H1 (cell line): ENCODE data around the gene LGALS3. TPM values are rescaled to one million over a fixed set of nuclear protein-coding genes. Genes with fewer than 3 reads are reported as not detected.

Experiments used
- CTCF ChIA-PET: fragments of 300-600 bp; sonication (Branson Sonifier 250); formaldehyde crosslinking; loops from one replicate; lab custom pipeline; 2021; ENCODE audit not compliant: partially characterized antibody; lab: Charles Lee
- POLR2A ChIA-PET: fragments of 300-600 bp; sonication (Branson Sonifier 250); formaldehyde crosslinking; loops from one replicate; lab custom pipeline; 2021; ENCODE audit warnings: inconsistent platforms; ENCODE audit not compliant: partially characterized antibody; lab: Charles Lee
- DNase-seq, 2 experiments: peaks; one replicate each; pipeline versions ENCODE4 v3.0.0 to v3.0.0-alpha.2; 2010 to 2022; ENCODE audit warnings: low spot score in 2 of 2, low read depth in 1 of 2, mixed read lengths in 1 of 2
- FAIRE-seq: peaks from 2 replicates; lab custom pipeline; 2011; peaks lifted over from hg19 to GRCh38; lab: Jason Lieb, UNC
- H2AFZ ChIP-seq: 2 replicates; pipeline ENCODE4 v1.8.1; 2012; ENCODE audit warnings: low read length, inconsistent platforms
- H2AK5ac ChIP-seq: 2 replicates; pipeline ENCODE4 v1.6.1; 2013; ENCODE audit warnings: low read depth, low read length
- H2BK120ac ChIP-seq: replicated peaks from 2 replicates; pipeline ENCODE3; 2013; ENCODE audit warnings: low read depth, low read length, inconsistent platforms
- H2BK12ac ChIP-seq: 2 replicates; pipeline ENCODE4 v1.6.1; 2013; ENCODE audit warnings: low read depth, low read length
- H2BK15ac ChIP-seq: 2 replicates; pipeline ENCODE4 v1.6.1; 2013; ENCODE audit warnings: low read length
- H2BK20ac ChIP-seq: 2 replicates; pipeline ENCODE4 v1.6.1; 2013; ENCODE audit warnings: low read length
- H2BK5ac ChIP-seq: 2 replicates; pipeline ENCODE4 v1.6.1; 2013; ENCODE audit warnings: low read depth, low read length
- H3K14ac ChIP-seq: 2 replicates; pipeline ENCODE4 v1.6.1; 2013; ENCODE audit warnings: inconsistent platforms; ENCODE audit not compliant: insufficient read length
- H3K18ac ChIP-seq: 2 replicates; pipeline ENCODE4 v1.6.1; 2013; ENCODE audit warnings: low read length; ENCODE audit errors: extremely low read depth
- H3K23ac ChIP-seq: 2 replicates; pipeline ENCODE4 v1.6.1; 2013; ENCODE audit warnings: inconsistent platforms; ENCODE audit not compliant: insufficient read length
- H3K23me2 ChIP-seq: 2 replicates; pipeline ENCODE4 v1.6.1; 2013; ENCODE audit warnings: low read depth, low read length
- H3K27ac ChIP-seq: 2 replicates; pipeline ENCODE4 v1.6.1; 2011; ENCODE audit warnings: low read depth, low read length, inconsistent platforms
- H3K27me3 ChIP-seq, 4 experiments: replicated peaks in 1 of 4; 1 replicate in 1 of 4; 2 replicates in 3 of 4; pipeline versions ENCODE4 v1.6.1 to v1.8.1; 2011 to 2013; ENCODE audit warnings: low read length in 3 of 4, mild to moderate bottlenecking in 3 of 4, inconsistent platforms in 2 of 4, mixed read lengths in 2 of 4, moderate library complexity in 1 of 4; ENCODE audit not compliant: control insufficient read depth in 3 of 4, insufficient read depth in 3 of 4; ENCODE audit errors: extremely low read depth in 1 of 4
- H3K36me3 ChIP-seq, 4 experiments: 2 replicates each; pipeline versions ENCODE4 v1.6.1 to v1.8.1; 2011 to 2013; ENCODE audit warnings: mild to moderate bottlenecking in 4 of 4, low read length in 3 of 4, moderate library complexity in 2 of 4, control low read depth in 1 of 4, inconsistent platforms in 1 of 4; ENCODE audit not compliant: insufficient read depth in 4 of 4, control insufficient read depth in 2 of 4
- H3K4ac ChIP-seq: replicated peaks from 2 replicates; pipeline ENCODE3; 2013; ENCODE audit warnings: low read length, low read depth, mixed read lengths, inconsistent platforms; ENCODE audit not compliant: insufficient read length
- H3K4me1 ChIP-seq, 4 experiments: replicated peaks in 1 of 4; 1 replicate in 1 of 4; 2 replicates in 3 of 4; pipeline versions ENCODE4 v1.6.1 to v1.8.1; 2011 to 2013; ENCODE audit warnings: low read length in 3 of 4, inconsistent platforms in 2 of 4, mixed read lengths in 1 of 4; ENCODE audit not compliant: insufficient read depth in 4 of 4, control insufficient read depth in 3 of 4
- H3K4me2 ChIP-seq, 2 experiments: 2 replicates each; pipeline versions ENCODE4 v1.6.1 to v1.8.1; 2011 to 2013; ENCODE audit warnings: low read depth in 2 of 2, low read length in 2 of 2, control low read depth in 1 of 2, inconsistent platforms in 1 of 2, mild to moderate bottlenecking in 1 of 2; ENCODE audit not compliant: insufficient read depth in 1 of 2
- H3K4me3 ChIP-seq, 4 experiments: fragments of 200-600, 300-600 bp in 1 of 4; sonication (generic), shearing (Covaris generic), sonication (Bioruptor Twin) in 1 of 4; 2 replicates each; pipeline versions ENCODE4 v1.5.1 to v1.8.1; 2011 to 2016; ENCODE audit warnings: low read length in 4 of 4, low read depth in 3 of 4, control low read depth in 2 of 4, inconsistent platforms in 2 of 4, mild to moderate bottlenecking in 2 of 4, mixed read lengths in 1 of 4, moderate library complexity in 1 of 4; ENCODE audit not compliant: insufficient read depth in 2 of 4; ENCODE audit errors: extremely low read depth in 1 of 4
- H3K56ac ChIP-seq: replicated peaks from 2 replicates; pipeline ENCODE3; 2013; ENCODE audit warnings: low read depth, mild to moderate bottlenecking, mixed read lengths, low read length, inconsistent platforms; ENCODE audit not compliant: insufficient read length
- H3K79me1 ChIP-seq: 2 replicates; pipeline ENCODE4 v1.6.1; 2013; ENCODE audit warnings: low read depth, low read length, control low read depth
- H3K79me2 ChIP-seq, 2 experiments: 2 replicates each; pipeline versions ENCODE4 v1.6.1 to v1.8.1; 2012 to 2013; ENCODE audit warnings: low read length in 2 of 2, mild to moderate bottlenecking in 2 of 2, inconsistent platforms in 1 of 2; ENCODE audit not compliant: insufficient read depth in 2 of 2, control insufficient read depth in 1 of 2
- H3K9ac ChIP-seq, 4 experiments: replicated peaks in 1 of 4; 1 replicate in 1 of 4; 2 replicates in 3 of 4; pipeline versions ENCODE4 v1.6.1 to v1.8.1; 2011 to 2013; ENCODE audit warnings: low read depth in 3 of 4, low read length in 3 of 4, control low read depth in 2 of 4, mild to moderate bottlenecking in 2 of 4, moderate library complexity in 2 of 4, inconsistent platforms in 1 of 4; ENCODE audit errors: extremely low read depth in 1 of 4
- H3K9me3 ChIP-seq, 2 experiments: 2 replicates each; pipeline versions ENCODE4 v1.6.1 to v1.8.1; 2012 to 2013; ENCODE audit warnings: mild to moderate bottlenecking in 2 of 2, moderate library complexity in 2 of 2, control low read depth in 1 of 2, inconsistent platforms in 1 of 2, low read depth in 1 of 2, low read length in 1 of 2, mixed read lengths in 1 of 2; ENCODE audit not compliant: insufficient read depth in 2 of 2
- H4K20me1 ChIP-seq, 2 experiments: replicated peaks in 1 of 2; 2 replicates each; pipeline versions ENCODE3 to v1.8.1; 2011 to 2013; ENCODE audit warnings: inconsistent platforms in 2 of 2, low read length in 2 of 2, mild to moderate bottlenecking in 1 of 2; ENCODE audit not compliant: insufficient read depth in 2 of 2, control insufficient read depth in 1 of 2
- H4K5ac ChIP-seq: 2 replicates; pipeline ENCODE4 v1.6.1; 2013; ENCODE audit warnings: low read length, low read depth, mixed read lengths, inconsistent platforms; ENCODE audit not compliant: insufficient read length
- H4K8ac ChIP-seq: 2 replicates; pipeline ENCODE4 v1.8.0; 2013; ENCODE audit warnings: mild to moderate bottlenecking, moderate library complexity, low read length, inconsistent platforms; ENCODE audit not compliant: insufficient read depth; ENCODE audit errors: extremely low read depth
- H4K91ac ChIP-seq: replicated peaks from 2 replicates; pipeline ENCODE3; 2013; ENCODE audit warnings: low read length, mixed read lengths, inconsistent platforms; ENCODE audit not compliant: insufficient read length
- ATF3 ChIP-seq: IDR thresholded peaks from 2 replicates; pipeline ENCODE4 v1.6.1; 2011; ENCODE audit warnings: low read depth, mild to moderate bottlenecking, low read length; ENCODE audit not compliant: insufficient read depth
- CHD1 ChIP-seq: IDR thresholded peaks from 2 replicates; pipeline ENCODE4 v1.6.1; 2012; ENCODE audit warnings: low read depth, low read length, improper control_type of control experiment
- EP300 ChIP-seq, 2 experiments: IDR thresholded peaks; 1 replicate in 1 of 2; 2 replicates in 1 of 2; pipeline ENCODE4 v1.6.1; 2011 to 2012; ENCODE audit warnings: low read depth in 2 of 2, low read length in 2 of 2, mild to moderate bottlenecking in 2 of 2, borderline replicate concordance in 1 of 2, inconsistent platforms in 1 of 2, moderate library complexity in 1 of 2
- KDM5A ChIP-seq: fragments of 200-600 bp; IDR thresholded peaks from 2 replicates; pipeline ENCODE4 v1.7.1; 2012; ENCODE audit warnings: mild to moderate bottlenecking, low read length, inconsistent platforms, mixed read lengths
- MAX ChIP-seq: IDR thresholded peaks from 2 replicates; pipeline ENCODE4 v1.6.1; 2012; ENCODE audit warnings: inconsistent platforms
- NANOG ChIP-seq: IDR thresholded peaks from 2 replicates; pipeline ENCODE4 v1.6.1; 2011; ENCODE audit warnings: low read length, low read depth, mild to moderate bottlenecking, inconsistent platforms; ENCODE audit not compliant: insufficient read depth, poor library complexity, severe bottlenecking
- PHF8 ChIP-seq: fragments of 200-600 bp; sonication (generic); conservative IDR thresholded peaks from 2 replicates; pipeline ENCODE4 v1.7.1; 2012; ENCODE audit warnings: low read depth, mild to moderate bottlenecking, inconsistent platforms, low read length, moderate library complexity
- RNF2 ChIP-seq: fragments of 200-900, 300-1000 bp; sonication (generic); IDR thresholded peaks from 2 replicates; pipeline ENCODE4 v1.7.1; 2016; ENCODE audit warnings: borderline replicate concordance, low read depth, mild to moderate bottlenecking, antibody characterized with exemption, low read length; ENCODE audit not compliant: poor library complexity, severe bottlenecking; ENCODE audit errors: missing control alignments
- SIX5 ChIP-seq: IDR thresholded peaks from 2 replicates; pipeline ENCODE4 v1.6.1; 2011; ENCODE audit warnings: mild to moderate bottlenecking, low read depth, low read length
- TCF12 ChIP-seq: IDR thresholded peaks from 2 replicates; pipeline ENCODE4 v1.6.1; 2011; ENCODE audit warnings: low read depth, mild to moderate bottlenecking, low read length
- USF2 ChIP-seq: IDR thresholded peaks from 2 replicates; pipeline ENCODE4 v1.6.1; 2011; ENCODE audit warnings: low read length, improper control_type of control experiment
- WGBS, 2 experiments: shearing (Covaris generic) in 1 of 2; methylation state at CpG; one replicate each; pipeline versions ENCODE4 v1.1.6 to v1.1.7; 2013 to 2015; ENCODE audit warnings: low lambda C conversion rate in 2 of 2, mixed read lengths in 2 of 2, inconsistent platforms in 1 of 2, low coverage in 1 of 2, missing lambda C conversion rate in 1 of 2; ENCODE audit not compliant: insufficient replicate concordance in 2 of 2, insufficient coverage in 1 of 2, insufficient read length in 1 of 2; ENCODE audit errors: extremely low coverage in 1 of 2, missing lambda C conversion rate in 1 of 2; 5-methylcytosine and 5-hydroxymethylcytosine counted together
- polyA plus RNA-seq, 7 experiments: library from polyadenylated mRNA; depleted of rRNA in 3 of 7; stranded (reverse) in 5 of 7; unstranded in 2 of 7; fragments of >200 nt in 5 of 7; fragments of 200-250 nt in 2 of 7; gene quantifications; 1 replicate in 5 of 7; 2 replicates in 1 of 7; 4 replicates in 1 of 7; pipeline versions ENCODE4 v1.2.1 to v1.2.3, GENCODE V29; 2011 to 2013; ENCODE audit warnings: missing spikeins in 2 of 7, mixed read lengths in 2 of 7
- total RNA-seq: library from RNA; stranded (reverse); fragmentation: NEBNext Ultra II Directional; extraction: Animal tissue kit (Norgen Biotek cat#: 25700); gene quantifications from 2 replicates; pipeline ENCODE4 v1.2.1, GENCODE V29; 2021

Gene LGALS3
- total and polyA plus RNA-seq, 2 of the 8 experiments (the other 6 are each of a cell fraction or from before 2014, with no cell fraction given) = 9.7 to 14.5 TPM

DNA sequence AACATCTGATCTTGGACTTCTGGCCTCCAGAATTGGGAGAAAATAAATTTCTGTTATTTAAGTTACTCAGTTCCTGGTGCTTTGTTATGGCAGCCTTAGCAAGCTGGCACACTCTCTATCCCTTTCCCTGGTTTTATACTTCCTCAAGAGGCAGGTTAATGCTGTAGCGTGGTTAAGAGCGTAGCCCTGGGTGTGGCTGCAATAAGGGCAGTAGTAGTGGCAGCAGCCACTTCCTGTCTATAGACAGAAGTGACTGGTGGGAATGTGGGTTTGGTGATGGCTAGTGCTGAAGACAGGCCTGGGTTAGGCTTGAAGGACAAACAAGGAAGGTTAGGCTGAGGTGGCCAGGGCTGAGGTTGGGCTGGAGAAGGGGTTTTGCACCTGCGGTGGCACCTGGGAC lies 3.6 kb upstream of the LGALS3 start:
- Histone ChIP-seq H3K18ac (no peak overlapping the region), H2BK20ac (no peak overlapping the region), H3K4me1 (peaks cover 0 to 3% (median 1%) of the 10 kb centered on the region in 4 experiments; a peak in 2 of 7 replicates), H4K8ac (no peak overlapping the region), H3K79me2 (no peaks in the 10 kb centered on the region), H3K14ac (no peak overlapping the region), H3K56ac (no peak overlapping the region), H3K23me2 (peaks cover 10% of the 10 kb centered on the region), H3K79me1 (no peaks in the 10 kb centered on the region), H3K9ac (no peak overlapping the region), H2AK5ac (no peak overlapping the region), H4K91ac (no peak overlapping the region), H3K4ac (no peak overlapping the region), H3K4me2 (no peak overlapping the region), H4K20me1 (no peaks in the 10 kb centered on the region), H4K5ac (no peak overlapping the region), H3K27me3 (peaks cover 0 to 22% (median 16%) of the 10 kb centered on the region in 4 experiments; a peak in 6 of 7 replicates), H2AFZ (no peak overlapping the region), H2BK120ac (no peak overlapping the region), H2BK15ac (no peak overlapping the region), H3K23ac (no peak overlapping the region), H2BK12ac (no peak overlapping the region), H3K36me3 (no peaks in the 10 kb centered on the region), H3K27ac (no peak overlapping the region), H3K4me3 (no peak overlapping the region), H3K9me3 (no peaks in the 10 kb centered on the region), H2BK5ac (no peak overlapping the region)
- FAIRE-seq (no peak), DNase-seq (no peak)
- WGBS, 2 experiments = 87% methylated on average over 3 of the region's 3 CpGs; no CpG with 5 or more reads in 1 of the 2 experiments
- ChIA-PET POLR2A (interaction anchor here (1.2 kb wide), 1 partner anchor 9 kb away, joined by 3 read pairs; no protein-coding TSS in a partner anchor), CTCF (interaction anchor here (1.2 to 3.9 kb wide), 4 partner anchors 13 to 35 kb away, joined by 3 to 18 read pairs (median 8); no protein-coding TSS in a partner anchor)
- TF ChIP-seq KDM5A = no peak
- TF ChIP-seq SIX5 = no peak
- TF ChIP-seq EP300 (IDR thresholded peaks at IDR 0.05; ENCODE audit: borderline replicate concordance in 1 of 2, low read depth in 2 of 2, low read length in 2 of 2) = no peak
- TF ChIP-seq PHF8 = no peak
- TF ChIP-seq RNF2 = no peak
- no peak for TF ChIP-seq MAX
- no peak for TF ChIP-seq NANOG
- TF ChIP-seq CHD1 = no peak
- TF ChIP-seq ATF3 = no peak
- no peak for TF ChIP-seq USF2
- TF ChIP-seq TCF12 = no peak
